PC-3 (cell line): ENCODE data around the gene C1S. TPM values are rescaled to one million over a fixed set of nuclear protein-coding genes. Genes with fewer than 3 reads are reported as not detected.

Source experiments
- ATAC-seq: fragments of 200-7000 bp; cut with Tn5 transposase; 2 replicates; pipeline ENCODE4 v1.9.1; 2020; ENCODE audit warnings: mild to moderate bottlenecking, moderate library complexity
- BruUV-seq: library from RNA; stranded (reverse); fragments of 400-500 nt; replicated peaks from 2 replicates; lab custom pipeline; 2021; lab: Mats Ljungman, UMichigan
- CTCF ChIA-PET: fragments of 300-600 bp; sonication (Branson Sonifier 250); formaldehyde crosslinking; loops from one replicate; lab custom pipeline; 2022; ENCODE audit warnings: antibody characterized with exemption; lab: Charles Lee
- POLR2A ChIA-PET: fragments of 300-600 bp; sonication (Branson Sonifier 250); formaldehyde crosslinking; loops from one replicate; lab custom pipeline; 2022; ENCODE audit warnings: antibody characterized with exemption; ENCODE audit not compliant: unreplicated experiment; lab: Charles Lee
- DNase-seq: peaks from one replicate; pipeline ENCODE4 v3.0.0-alpha.2; 2015
- H2AFZ ChIP-seq: fragments of 300-600 bp; sonication (generic); 2 replicates; pipeline ENCODE4 v1.6.0; 2016; ENCODE audit warnings: antibody characterized with exemption, low read length
- H3F3A ChIP-seq: fragments of 300-600 bp; sonication (generic); one replicate; pipeline ENCODE4 v1.6.0; 2017; ENCODE audit warnings: antibody characterized with exemption, low read length, control low read depth, mild to moderate bottlenecking; ENCODE audit not compliant: unreplicated experiment
- H3K27ac ChIP-seq: fragments of 300-600 bp; sonication (generic); 2 replicates; pipeline ENCODE4 v1.5.1; 2016; ENCODE audit warnings: mild to moderate bottlenecking, low read length
- H3K27me3 ChIP-seq: fragments of 300-600 bp; sonication (generic); 2 replicates; pipeline ENCODE4 v1.6.1; 2016; ENCODE audit warnings: low read length, mixed read lengths
- H3K36me3 ChIP-seq: fragments of 300-600 bp; sonication (generic); 2 replicates; pipeline ENCODE4 v1.6.1; 2016; ENCODE audit warnings: low read depth, mixed run types, low read length, mixed read lengths
- H3K4me1 ChIP-seq: fragments of 300-600 bp; sonication (generic); 2 replicates; pipeline ENCODE4 v1.5.1; 2016; ENCODE audit warnings: low read length; ENCODE audit not compliant: insufficient read depth
- H3K4me2 ChIP-seq: fragments of 300-600 bp; sonication (generic); 2 replicates; pipeline ENCODE4 v1.6.0; 2016; ENCODE audit warnings: low read length
- H3K4me3 ChIP-seq: fragments of 300-600 bp; sonication (generic); 2 replicates; pipeline ENCODE4 v1.5.1; 2016; ENCODE audit warnings: mild to moderate bottlenecking, low read length, mixed read lengths
- H3K79me2 ChIP-seq: fragments of 300-600 bp; sonication (generic); 2 replicates; pipeline ENCODE4 v1.6.1; 2017; ENCODE audit warnings: low read length, mixed read lengths
- H3K9ac ChIP-seq: fragments of 300-600 bp; sonication (generic); 2 replicates; pipeline ENCODE4 v1.6.0; 2016; ENCODE audit warnings: mild to moderate bottlenecking, low read length
- H3K9me2 ChIP-seq: fragments of 300-600 bp; sonication (generic); replicated peaks from 2 replicates; pipeline ENCODE4 v1.6.1; 2016; ENCODE audit warnings: mixed run types, low read length, mixed read lengths
- H3K9me3 ChIP-seq: fragments of 300-600 bp; sonication (generic); 2 replicates; pipeline ENCODE4 v1.6.1; 2016; ENCODE audit warnings: low read length, mixed read lengths
- H4K20me1 ChIP-seq: fragments of 300-600 bp; sonication (generic); 2 replicates; pipeline ENCODE4 v1.6.1; 2016; ENCODE audit warnings: low read length, mixed read lengths
- EZH2 ChIP-seq: fragments of 300-600 bp; sonication (generic); IDR thresholded peaks from one replicate; pipeline ENCODE4 v1.6.1; 2017; ENCODE audit warnings: antibody characterized with exemption, mild to moderate bottlenecking, low read length; ENCODE audit not compliant: unreplicated experiment
- EZH2phosphoT487 ChIP-seq: fragments of 300-600 bp; sonication (generic); IDR thresholded peaks from 2 replicates; pipeline ENCODE4 v1.6.1; 2018; ENCODE audit warnings: mild to moderate bottlenecking, antibody characterized with exemption, low read length, borderline replicate concordance
- intact Hi-C: fragments of 100-400 bp; cut with micrococcal nuclease; formaldehyde crosslinking; loops from 2 replicates; pipeline ENCODE4 v1.9.0; 2023
- total RNA-seq: library from RNA; depleted of rRNA; stranded (reverse); fragments of >200 nt; gene quantifications from 2 replicates; pipeline ENCODE4 v1.2.3, GENCODE V29; 2014
- TF ChIP-seq, protein P1 (sequence below): fragments of 300-600 bp; sonication (generic); conservative IDR thresholded peaks from 2 replicates; pipeline ENCODE4 v1.5.1; 2017; ENCODE audit warnings: antibody characterized with exemption, low read depth, mild to moderate bottlenecking, low read length

The C1S gene
- total RNA-seq, 1 experiment from 2014 or later = 2.9 TPM

DNA sequence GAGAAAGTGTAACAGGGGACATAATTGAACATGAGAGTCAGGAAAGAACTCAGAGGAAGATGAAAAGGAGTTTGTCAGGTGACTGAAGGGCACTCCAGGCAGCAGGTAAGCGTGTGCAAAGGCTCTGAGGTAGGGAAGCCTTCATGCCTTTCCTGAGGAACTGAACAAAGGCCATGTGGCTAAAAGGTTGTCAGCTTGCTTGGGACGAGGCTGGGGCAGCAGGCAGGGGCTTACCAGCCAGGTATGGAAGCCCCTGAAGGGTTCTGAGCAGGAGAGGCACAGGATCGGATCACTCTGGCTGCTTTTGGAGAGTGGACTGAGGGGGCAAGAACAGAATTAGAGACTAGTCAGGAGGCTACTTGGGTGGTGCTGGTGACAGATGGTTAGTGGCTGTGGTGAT is 47.4 kb upstream of the C1S start:
- H2AFZ ChIP-seq = no peak overlapping the region
- no peak overlapping the region for H3K4me3 ChIP-seq
- DNase-seq (no peak), ATAC-seq (no peak)
- no peak overlapping the region for H3K4me2 ChIP-seq
- H3K9me2 ChIP-seq = no peaks in the 10 kb centered on the region
- H3K79me2 ChIP-seq = peaks cover 33% of the 10 kb centered on the region
- no peaks in the 10 kb centered on the region for H4K20me1 ChIP-seq
- TF ChIP-seq EZH2phosphoT487 (no peak), EZH2 (no peak)
- TF ChIP-seq, protein P1, sequence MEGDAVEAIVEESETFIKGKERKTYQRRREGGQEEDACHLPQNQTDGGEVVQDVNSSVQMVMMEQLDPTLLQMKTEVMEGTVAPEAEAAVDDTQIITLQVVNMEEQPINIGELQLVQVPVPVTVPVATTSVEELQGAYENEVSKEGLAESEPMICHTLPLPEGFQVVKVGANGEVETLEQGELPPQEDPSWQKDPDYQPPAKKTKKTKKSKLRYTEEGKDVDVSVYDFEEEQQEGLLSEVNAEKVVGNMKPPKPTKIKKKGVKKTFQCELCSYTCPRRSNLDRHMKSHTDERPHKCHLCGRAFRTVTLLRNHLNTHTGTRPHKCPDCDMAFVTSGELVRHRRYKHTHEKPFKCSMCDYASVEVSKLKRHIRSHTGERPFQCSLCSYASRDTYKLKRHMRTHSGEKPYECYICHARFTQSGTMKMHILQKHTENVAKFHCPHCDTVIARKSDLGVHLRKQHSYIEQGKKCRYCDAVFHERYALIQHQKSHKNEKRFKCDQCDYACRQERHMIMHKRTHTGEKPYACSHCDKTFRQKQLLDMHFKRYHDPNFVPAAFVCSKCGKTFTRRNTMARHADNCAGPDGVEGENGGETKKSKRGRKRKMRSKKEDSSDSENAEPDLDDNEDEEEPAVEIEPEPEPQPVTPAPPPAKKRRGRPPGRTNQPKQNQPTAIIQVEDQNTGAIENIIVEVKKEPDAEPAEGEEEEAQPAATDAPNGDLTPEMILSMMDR = no peak
- peaks cover 11% of the 10 kb centered on the region for H3K4me1 ChIP-seq
- H3K9me3 ChIP-seq = no peaks in the 10 kb centered on the region
- H3K36me3 ChIP-seq = no peaks in the 10 kb centered on the region; the same call in 1 of the 2 replicates
- no peaks in the 10 kb centered on the region for H3K27me3 ChIP-seq
- POLR2A ChIA-PET = no interaction called here
- CTCF ChIA-PET = no interaction called here
- H3K27ac ChIP-seq = no peak overlapping the region
- no TSS peak for BruUV-seq
- intact Hi-C loops = no loop called here
- no peaks in the 10 kb centered on the region for H3F3A ChIP-seq
- no peak overlapping the region for H3K9ac ChIP-seq

DNA sequence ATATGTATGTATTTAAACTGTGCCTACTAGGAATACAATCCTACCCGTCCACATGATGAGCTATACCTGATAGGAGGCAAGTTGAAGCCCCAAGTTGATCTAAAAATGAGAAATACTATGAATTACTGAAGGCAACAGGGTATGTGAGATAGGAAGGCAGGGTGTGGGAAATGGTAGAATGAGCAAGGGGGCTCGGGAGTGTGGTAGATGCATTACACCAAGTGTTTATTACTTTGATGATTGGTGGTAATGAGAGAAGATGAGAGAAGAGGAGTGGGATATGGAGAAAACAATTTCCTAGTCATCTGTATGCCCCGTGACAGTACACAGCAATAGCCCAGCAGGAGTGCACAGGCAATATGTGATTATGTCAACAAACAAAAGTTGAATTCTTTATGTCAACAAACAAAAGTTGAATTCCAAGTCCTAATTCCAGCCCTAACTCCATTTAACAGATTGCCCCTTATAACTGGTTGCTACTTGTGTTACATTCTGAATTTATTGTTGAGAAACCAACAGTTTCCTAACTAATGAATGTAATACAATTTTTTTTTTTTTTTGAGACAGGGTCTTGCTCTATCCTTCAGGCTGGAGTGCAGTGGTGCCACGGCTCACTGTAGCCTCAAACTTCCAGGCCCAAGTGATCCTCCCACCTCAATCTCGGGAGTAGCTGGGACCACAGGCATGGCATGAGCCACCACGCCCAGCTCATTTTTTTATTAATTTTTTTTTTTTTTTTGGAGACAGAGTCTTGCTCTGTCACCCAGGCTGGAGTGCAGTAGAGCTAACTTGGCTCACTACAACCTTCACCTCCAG is 44.8 kb upstream of the C1S start:
- Histone ChIP-seq H3K4me1 (peaks cover 15% of the 10 kb centered on the region), H3K36me3 (no peaks in the 10 kb centered on the region), H3K79me2 (peaks cover 33% of the 10 kb centered on the region), H2AFZ (no peak overlapping the region), H3K27me3 (no peaks in the 10 kb centered on the region), H3K4me2 (no peak overlapping the region), H3K9me2 (no peaks in the 10 kb centered on the region), H3K4me3 (no peak overlapping the region), H4K20me1 (no peaks in the 10 kb centered on the region), H3F3A (no peaks in the 10 kb centered on the region), H3K9ac (no peak overlapping the region), H3K9me3 (no peaks in the 10 kb centered on the region), H3K27ac (no peak overlapping the region)
- ATAC-seq (no peak), DNase-seq (no peak)
- intact Hi-C loops = loop anchor here (5.0 kb wide), 1 partner anchor 43 kb away; the partner anchor contains the start of genes EMG1 and PHB2
- CTCF ChIA-PET = interaction anchor here (0.6 kb wide), 1 partner anchor 69 kb away, joined by 5 read pairs; no protein-coding TSS in a partner anchor
- POLR2A ChIA-PET = no interaction called here
- TF ChIP-seq EZH2 = no peak
- TF ChIP-seq, protein P1 = no peak
- TF ChIP-seq EZH2phosphoT487 = no peak
- BruUV-seq = no TSS peak
